ENCODE results near the gene HSPA2.

The HSPA2 gene

DNA sequence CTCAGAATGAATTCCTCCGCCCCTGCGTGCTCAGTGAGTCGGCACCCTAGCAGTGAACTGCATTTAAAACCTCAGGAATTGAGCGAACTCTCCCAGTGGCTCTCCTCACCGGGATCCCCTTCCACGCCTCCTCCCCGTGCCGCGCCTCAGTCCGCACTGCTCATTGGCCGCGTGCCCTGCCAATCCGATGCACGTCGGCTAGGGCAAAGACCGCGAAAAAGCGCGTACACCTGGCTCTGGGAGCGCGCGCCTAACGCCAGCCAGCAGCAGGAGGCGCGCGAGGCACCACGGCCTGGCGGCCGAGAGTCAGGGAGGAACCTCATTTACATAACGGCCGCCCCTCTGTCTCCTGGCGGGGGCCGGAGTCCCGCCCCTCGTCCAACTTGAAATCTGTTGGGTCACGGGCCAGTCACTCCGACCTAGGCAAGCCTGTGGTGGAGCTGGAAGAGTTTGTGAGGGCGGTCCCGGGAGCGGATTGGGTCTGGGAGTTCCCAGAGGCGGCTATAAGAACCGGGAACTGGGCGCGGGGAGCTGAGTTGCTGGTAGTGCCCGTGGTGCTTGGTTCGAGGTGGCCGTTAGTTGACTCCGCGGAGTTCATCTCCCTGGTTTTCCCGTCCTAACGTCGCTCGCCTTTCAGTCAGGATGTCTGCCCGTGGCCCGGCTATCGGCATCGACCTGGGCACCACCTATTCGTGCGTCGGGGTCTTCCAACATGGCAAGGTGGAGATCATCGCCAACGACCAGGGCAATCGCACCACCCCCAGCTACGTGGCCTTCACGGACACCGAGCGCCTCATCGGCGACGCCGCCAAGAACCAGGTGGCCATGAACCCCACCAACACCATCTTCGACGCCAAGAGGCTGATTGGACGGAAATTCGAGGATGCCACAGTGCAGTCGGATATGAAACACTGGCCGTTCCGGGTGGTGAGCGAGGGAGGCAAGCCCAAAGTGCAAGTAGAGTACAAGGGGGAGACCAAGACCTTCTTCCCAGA lies at the start of gene HSPA2:
Gene HSPA2 (plus strand): TSS at position 534 of the 995 bp plus-strand sequence. CDS start 109 bp downstream, at position 643.
- H3K36me3 Mint-ChIP-seq (ENCODE audit: low read depth): peaks cover 24% of the 10 kb centered on the region
- H3K9me3 Mint-ChIP-seq: peaks cover 18% of the 10 kb centered on the region
- peaks cover 52% of the 10 kb centered on the region for H3K27me3 Mint-ChIP-seq (ENCODE audit: low read depth)
- peaks cover 34% of the 10 kb centered on the region for H3K4me1 Mint-ChIP-seq (ENCODE audit: low read depth)
- peak within 1 kb of the TSS; percentile 96 for H3K4me3 Mint-ChIP-seq
- H3K27ac Mint-ChIP-seq: peak within 1 kb of the TSS; percentile 92

DNA sequence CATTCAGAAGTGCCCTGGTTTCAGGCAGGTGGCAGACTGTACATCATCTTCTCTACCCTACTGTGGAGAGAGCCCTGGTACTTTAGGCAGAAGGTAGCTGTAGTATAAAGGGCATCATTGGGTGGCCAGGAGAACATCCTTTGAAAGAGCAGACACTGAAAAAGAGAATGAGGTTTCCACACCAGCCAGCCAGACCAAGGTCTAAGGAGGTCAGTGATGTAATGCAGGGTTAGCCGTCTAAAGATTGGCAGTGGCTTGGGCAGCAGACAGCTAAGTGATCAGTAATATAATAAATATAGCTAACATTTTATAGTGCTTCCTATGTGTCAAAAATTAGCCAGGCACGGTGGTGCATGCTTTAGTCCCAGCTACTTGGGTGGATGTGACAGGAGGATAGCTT lies 48.9 kb upstream of the HSPA2 start:
- no peak overlapping the region for H3K4me3 Mint-ChIP-seq
- peaks cover 45% of the 10 kb centered on the region for H3K36me3 Mint-ChIP-seq (ENCODE audit: low read depth)
- no peaks in the 10 kb centered on the region for H3K27me3 Mint-ChIP-seq (ENCODE audit: low read depth)
- peaks cover 29% of the 10 kb centered on the region for H3K4me1 Mint-ChIP-seq (ENCODE audit: low read depth)
- peak overlapping the region; percentile 26 for H3K27ac Mint-ChIP-seq
- no peaks in the 10 kb centered on the region for H3K9me3 Mint-ChIP-seq

DNA sequence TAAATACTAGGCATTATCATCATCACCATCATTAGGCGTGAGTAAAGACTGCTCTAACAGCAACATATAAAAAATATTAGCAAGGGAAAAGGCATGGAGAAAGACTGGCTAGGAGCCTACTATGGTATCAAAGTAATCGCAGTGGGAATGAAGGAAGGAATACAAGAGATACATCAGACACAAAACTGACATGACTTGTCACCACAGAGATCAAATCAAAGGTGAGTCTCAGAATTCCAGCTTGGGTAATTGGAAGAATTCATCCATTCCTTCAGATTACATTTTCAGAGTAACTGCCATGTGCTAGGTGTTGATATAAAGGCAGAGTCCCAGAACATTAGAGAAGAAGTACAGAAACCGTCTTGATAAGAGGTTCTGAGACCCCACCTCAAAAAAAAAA lies 47.1 kb upstream of the HSPA2 start:
- Mint-ChIP-seq H3K4me1 (ENCODE audit: low read depth) (peaks cover 36% of the 10 kb centered on the region), H3K36me3 (ENCODE audit: low read depth) (peaks cover 38% of the 10 kb centered on the region), H3K27me3 (ENCODE audit: low read depth) (no peaks in the 10 kb centered on the region), H3K9me3 (no peaks in the 10 kb centered on the region), H3K27ac (no peak overlapping the region), H3K4me3 (no peak overlapping the region)

DNA sequence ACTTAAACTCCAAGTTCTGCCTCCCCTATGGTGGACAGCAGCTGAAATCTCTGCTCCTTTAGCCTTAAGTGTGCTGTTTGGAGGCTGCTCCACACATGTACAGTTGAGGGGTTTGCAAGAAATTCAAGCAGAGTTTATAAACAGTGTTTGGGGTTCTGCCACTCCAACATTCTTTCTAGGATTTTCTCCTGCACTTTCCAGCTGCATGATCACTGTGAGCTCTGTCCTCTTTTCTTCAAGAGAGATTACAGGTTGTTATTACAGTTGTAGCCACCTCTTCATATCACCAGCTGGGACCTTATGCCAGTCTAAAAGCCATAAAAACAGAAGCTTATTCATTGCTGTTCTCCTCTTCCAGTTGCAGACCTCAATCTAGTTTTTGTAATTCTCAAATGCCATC lies 45.3 kb upstream of the HSPA2 start:
- peaks cover 39% of the 10 kb centered on the region for H3K36me3 Mint-ChIP-seq (ENCODE audit: low read depth)
- peaks cover 43% of the 10 kb centered on the region for H3K4me1 Mint-ChIP-seq (ENCODE audit: low read depth)

DNA sequence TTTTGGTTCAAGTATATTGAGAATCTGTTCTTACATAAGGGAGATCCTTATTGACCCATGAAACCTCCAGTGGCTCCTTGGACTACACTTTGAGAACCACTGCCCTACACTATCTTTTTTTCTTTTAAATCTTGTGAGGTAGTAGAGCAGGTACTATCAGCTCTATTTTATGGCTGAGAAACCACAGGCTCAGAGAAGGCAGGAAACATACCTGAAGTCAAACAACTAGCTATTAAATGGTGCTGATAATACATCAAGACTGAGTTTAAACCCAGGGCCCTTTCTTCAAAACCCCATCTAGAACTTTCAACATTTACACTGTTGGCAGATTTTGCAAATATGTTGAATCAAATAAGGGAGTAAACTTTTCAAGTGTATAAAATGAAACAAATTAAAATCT lies 43.8 kb upstream of the HSPA2 start:
- Mint-ChIP-seq H3K4me3 (no peak overlapping the region), H3K27ac (peak overlapping the region; percentile 26), H3K4me1 (ENCODE audit: low read depth) (peaks cover 38% of the 10 kb centered on the region), H3K9me3 (no peaks in the 10 kb centered on the region), H3K27me3 (ENCODE audit: low read depth) (no peaks in the 10 kb centered on the region), H3K36me3 (ENCODE audit: low read depth) (peaks cover 30% of the 10 kb centered on the region)

More for the DNA sequence above, 45.3 kb upstream of the HSPA2 start:
- no peaks in the 10 kb centered on the region for H3K9me3 Mint-ChIP-seq
- H3K4me3 Mint-ChIP-seq: no peak overlapping the region
- H3K27ac Mint-ChIP-seq: no peak overlapping the region
- H3K27me3 Mint-ChIP-seq (ENCODE audit: low read depth): no peaks in the 10 kb centered on the region

DNA sequence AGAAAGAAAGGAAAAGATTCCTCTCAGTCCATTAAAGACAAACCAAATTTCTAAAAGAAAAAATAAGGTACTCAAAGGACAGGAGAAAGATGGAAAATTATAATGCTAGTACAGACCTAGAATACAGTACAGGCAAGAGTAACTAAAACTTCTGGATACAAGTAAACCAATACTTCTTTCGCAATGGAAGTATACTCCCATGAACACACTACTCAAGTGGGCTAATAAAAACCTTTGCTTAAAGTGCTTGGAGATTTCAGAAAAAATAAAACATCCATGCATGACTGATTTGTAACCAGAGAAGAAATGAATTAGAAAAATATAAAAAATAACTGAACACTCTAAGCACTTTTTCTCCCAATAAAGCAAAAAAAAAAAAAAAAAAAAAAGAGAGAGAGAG lies 40.5 kb upstream of the HSPA2 start:
- H3K4me3 Mint-ChIP-seq: peak overlapping the region; percentile 45
- H3K9me3 Mint-ChIP-seq: no peaks in the 10 kb centered on the region
- H3K36me3 Mint-ChIP-seq (ENCODE audit: low read depth): peaks cover 29% of the 10 kb centered on the region
- H3K27me3 Mint-ChIP-seq (ENCODE audit: low read depth): no peaks in the 10 kb centered on the region
- peak overlapping the region; percentile 63 for H3K27ac Mint-ChIP-seq
- H3K4me1 Mint-ChIP-seq (ENCODE audit: low read depth): peaks cover 40% of the 10 kb centered on the region

DNA sequence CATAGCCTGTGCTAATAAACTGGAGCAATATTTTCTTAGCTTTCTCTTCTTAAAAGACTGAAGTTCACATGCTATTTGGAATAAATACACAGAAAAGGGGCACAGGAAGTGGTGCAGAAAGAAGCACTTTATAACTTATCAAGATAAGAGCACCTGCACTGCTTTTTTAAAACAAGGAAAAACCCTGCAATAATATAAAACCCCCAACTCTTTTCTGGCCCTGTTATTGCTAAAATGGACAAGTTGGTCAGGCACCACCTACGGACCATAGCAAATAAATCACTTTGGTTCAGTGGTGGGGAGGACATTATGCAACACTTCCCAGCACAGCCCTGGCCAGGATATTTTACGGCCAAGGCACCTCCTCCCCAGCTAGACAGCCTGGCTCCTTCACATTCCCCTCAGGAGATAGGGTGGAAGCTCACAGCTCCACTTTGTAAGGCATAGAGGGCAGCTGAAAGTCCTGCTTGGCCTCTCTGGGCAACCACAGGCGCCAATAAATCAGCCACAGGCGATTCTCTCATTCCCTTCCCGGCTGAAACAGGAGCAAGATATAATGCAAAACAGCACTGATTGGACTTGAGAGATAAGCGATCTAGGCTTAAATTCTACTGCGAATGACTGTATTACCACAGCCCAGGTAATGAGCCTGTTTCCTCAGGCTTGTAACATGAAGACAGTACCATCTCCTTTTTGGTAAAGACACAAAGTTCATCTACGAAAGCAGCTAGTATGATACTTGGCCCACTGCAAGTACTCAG lies 39.0 kb upstream of the HSPA2 start:
- peak overlapping the region; percentile 100 for H3K27ac Mint-ChIP-seq
- H3K4me1 Mint-ChIP-seq (ENCODE audit: low read depth): peaks cover 45% of the 10 kb centered on the region
- H3K27me3 Mint-ChIP-seq (ENCODE audit: low read depth): no peaks in the 10 kb centered on the region
- H3K36me3 Mint-ChIP-seq (ENCODE audit: low read depth): peaks cover 34% of the 10 kb centered on the region
- H3K9me3 Mint-ChIP-seq: no peaks in the 10 kb centered on the region
- peak overlapping the region; percentile 100 for H3K4me3 Mint-ChIP-seq

DNA sequence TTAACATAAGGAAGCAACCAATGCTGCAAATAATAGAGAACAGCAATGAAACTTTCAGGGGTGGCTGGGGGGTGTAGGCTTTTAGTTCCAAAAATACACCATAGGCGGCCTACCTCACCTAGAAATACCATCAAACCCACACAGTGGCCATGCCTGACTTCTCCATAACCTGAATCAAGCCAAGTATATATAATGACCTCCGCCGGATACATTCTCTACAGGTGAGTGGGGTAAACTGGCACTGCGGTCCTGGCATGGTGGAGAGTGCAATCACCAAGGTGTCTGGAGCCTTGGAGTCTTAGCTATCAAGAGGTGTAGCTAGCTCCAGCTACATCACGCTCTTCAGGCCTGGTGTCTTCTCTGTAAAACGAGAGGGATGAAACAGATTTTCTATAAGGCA lies 38.1 kb upstream of the HSPA2 start:
- Mint-ChIP-seq H3K4me1 (ENCODE audit: low read depth) (peaks cover 49% of the 10 kb centered on the region), H3K36me3 (ENCODE audit: low read depth) (peaks cover 34% of the 10 kb centered on the region)

DNA sequence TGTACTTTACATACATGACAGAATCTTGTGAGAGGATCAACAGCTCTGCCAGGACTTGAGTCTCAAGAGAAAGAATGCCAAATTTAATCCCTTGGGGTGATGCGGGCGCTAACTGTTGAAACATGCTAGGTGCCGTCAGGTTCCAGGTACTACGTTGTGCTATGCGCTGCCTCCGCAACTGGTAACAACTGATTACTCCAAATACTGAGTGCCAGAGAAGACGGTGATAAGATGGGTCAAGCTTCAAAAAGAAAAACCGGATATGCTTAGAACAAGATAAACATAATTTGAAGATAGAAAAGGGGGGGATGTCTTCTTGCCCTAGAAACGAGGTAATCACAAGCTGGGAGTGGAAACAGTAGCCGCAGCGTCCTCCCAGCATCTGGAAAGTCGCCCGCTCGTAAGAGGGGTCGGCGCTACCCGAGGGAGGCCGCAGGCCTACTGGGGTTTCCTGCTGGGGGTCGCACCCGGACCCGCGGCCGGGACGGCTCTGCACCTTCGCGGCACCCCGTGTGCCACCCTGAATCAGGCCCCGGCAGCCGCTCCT lies 37.6 kb upstream of the HSPA2 start:
- peaks cover 31% of the 10 kb centered on the region for H3K36me3 Mint-ChIP-seq (ENCODE audit: low read depth)
- H3K4me3 Mint-ChIP-seq: peak overlapping the region; percentile 100
- H3K27ac Mint-ChIP-seq: peak overlapping the region; percentile 100
- peaks cover 50% of the 10 kb centered on the region for H3K4me1 Mint-ChIP-seq (ENCODE audit: low read depth)
- H3K9me3 Mint-ChIP-seq: no peaks in the 10 kb centered on the region
- H3K27me3 Mint-ChIP-seq (ENCODE audit: low read depth): no peaks in the 10 kb centered on the region

More for the DNA sequence above, 38.1 kb upstream of the HSPA2 start:
- H3K9me3 Mint-ChIP-seq: no peaks in the 10 kb centered on the region
- no peaks in the 10 kb centered on the region for H3K27me3 Mint-ChIP-seq (ENCODE audit: low read depth)
- H3K4me3 Mint-ChIP-seq: peak overlapping the region; percentile 100
- peak overlapping the region; percentile 100 for H3K27ac Mint-ChIP-seq

DNA sequence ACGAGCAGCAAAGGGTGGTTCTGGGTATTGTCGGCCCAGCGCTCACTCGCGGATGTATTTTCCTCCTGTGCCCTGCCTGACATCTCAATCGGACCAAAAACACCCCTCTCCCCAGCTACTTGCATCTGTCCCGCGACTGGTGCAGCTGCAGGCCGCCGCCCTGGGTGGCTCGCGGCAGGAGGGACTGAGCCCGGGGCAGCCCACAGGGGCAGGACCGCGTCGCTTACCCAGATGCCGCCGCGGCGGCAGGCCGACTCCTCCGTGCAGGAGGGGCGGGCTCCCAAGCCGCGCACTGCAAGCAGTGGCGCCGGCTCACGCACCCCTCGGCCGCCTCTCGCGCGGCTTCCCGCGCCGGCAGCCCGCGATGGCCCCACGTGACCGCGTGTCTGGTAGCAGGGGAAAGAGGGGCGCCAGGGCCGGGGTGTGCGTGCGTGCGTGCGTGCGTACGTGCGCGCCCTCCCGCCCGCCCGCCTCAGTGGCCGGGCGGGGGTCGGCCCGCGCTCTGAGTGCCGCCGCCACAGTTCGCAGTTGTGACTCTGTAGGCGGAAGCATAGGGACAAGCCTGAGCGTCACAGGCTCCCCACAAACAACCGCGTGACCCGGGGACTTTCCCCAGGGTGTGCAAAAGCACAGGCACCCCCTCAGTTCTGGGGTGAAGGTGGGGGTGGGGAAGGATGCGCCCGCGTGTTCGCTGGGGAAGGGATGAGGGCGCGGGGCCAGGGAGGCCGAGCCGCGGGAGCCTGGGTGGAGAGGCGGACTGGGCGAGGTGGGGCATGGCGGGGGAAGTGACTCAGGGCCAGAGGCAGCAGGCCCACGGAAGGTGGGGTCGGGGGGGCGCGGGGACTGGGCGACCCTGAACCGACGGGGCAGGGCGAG lies 36.9 kb upstream of the HSPA2 start, which contains the start of gene ZBTB25:
Gene ZBTB25 (minus strand): TSS at position 405 of the 876 bp plus-strand sequence. CDS start 13,305 bp downstream, outside the sequence.
- Mint-ChIP-seq H3K36me3 (ENCODE audit: low read depth) (peaks cover 31% of the 10 kb centered on the region), H3K4me3 (peak within 1 kb of the TSS; percentile 100), H3K27me3 (ENCODE audit: low read depth) (no peaks in the 10 kb centered on the region), H3K27ac (peak within 1 kb of the TSS; percentile 100), H3K9me3 (no peaks in the 10 kb centered on the region), H3K4me1 (ENCODE audit: low read depth) (peaks cover 54% of the 10 kb centered on the region)

DNA sequence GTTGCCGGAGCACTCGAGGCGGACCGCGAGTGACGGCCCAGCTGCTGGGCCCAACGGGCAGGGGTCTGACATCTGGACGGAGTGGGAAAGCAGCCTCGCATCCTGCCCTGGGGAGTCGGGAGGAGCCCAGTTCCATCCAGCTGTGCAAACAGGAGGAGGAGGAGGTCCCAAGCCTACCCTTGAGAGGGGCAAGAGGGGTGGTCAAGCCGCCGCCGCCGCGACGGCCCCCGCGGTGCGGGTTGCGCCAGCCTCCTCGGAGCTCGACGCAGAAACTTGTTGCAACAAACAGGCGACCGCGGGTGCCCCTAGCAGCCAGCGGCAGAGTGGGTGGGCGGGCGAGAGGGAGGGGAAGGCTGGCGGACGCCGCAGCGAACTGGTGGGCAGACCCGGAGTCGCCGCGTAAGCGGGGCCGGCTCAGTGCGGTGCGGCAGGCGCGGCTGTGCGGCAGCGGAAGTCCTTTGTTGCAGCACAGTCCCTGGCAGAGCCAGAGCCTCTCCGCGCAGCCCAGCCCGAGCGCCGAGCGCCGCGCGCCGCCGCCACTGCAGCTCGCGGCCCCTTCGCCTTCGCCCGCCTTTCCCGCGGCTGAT lies 36.1 kb upstream of the HSPA2 start, which contains the start of gene ZBTB1:
Gene ZBTB1 (plus strand): TSS at position 461 of the 587 bp plus-strand sequence. CDS start 16,735 bp downstream, outside the sequence.
- peak within 1 kb of the TSS; percentile 100 for H3K27ac Mint-ChIP-seq
- no peaks in the 10 kb centered on the region for H3K27me3 Mint-ChIP-seq (ENCODE audit: low read depth)
- peaks cover 31% of the 10 kb centered on the region for H3K36me3 Mint-ChIP-seq (ENCODE audit: low read depth)
- H3K4me3 Mint-ChIP-seq: peak within 1 kb of the TSS; percentile 100
- peaks cover 61% of the 10 kb centered on the region for H3K4me1 Mint-ChIP-seq (ENCODE audit: low read depth)
- no peaks in the 10 kb centered on the region for H3K9me3 Mint-ChIP-seq

DNA sequence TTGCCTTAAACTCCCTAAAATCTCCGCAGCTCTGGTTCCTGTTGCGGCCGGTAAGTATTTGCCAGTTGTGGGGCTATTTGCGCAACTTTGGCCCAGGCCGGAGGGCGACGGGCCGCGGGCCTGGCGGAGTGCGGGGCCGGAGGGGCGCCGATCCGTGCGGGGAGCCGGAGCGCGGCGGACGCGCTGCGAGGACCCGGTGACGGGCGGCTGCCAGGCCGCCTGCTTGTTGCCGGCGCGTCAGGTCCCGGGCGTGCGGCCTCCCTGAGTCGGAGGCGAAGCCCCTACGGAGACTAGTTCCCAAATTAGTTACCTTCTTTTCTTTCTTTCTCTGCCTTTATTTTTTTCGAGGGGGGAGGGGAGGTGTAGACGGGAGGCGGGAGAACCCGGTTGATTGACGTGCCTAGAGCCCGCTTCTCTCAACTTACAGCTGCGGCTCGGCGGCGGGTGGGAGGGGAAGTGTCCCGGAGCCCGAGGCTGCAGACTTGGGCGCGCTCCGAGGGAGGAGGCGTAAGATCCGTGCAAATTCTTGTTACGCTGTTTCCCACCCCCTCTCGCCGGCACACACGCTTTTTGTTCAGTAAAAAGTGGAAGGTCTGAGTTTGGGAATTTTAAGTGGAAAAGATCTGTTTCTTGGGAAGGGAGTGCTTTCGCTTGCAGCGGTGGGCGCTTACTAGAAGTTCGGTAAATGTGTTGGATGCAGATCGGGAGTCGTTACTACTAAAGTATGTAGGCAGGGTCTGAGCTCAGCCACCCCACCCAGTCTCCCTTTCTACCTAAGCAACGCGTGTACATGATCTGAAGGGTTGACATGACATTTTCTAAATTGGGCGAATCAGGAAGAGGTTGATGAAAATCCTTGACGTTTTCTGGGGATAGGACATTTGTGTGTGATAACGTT lies 35.4 kb upstream of the HSPA2 start:
- Mint-ChIP-seq H3K36me3 (ENCODE audit: low read depth) (peaks cover 26% of the 10 kb centered on the region), H3K9me3 (no peaks in the 10 kb centered on the region), H3K4me1 (ENCODE audit: low read depth) (peaks cover 58% of the 10 kb centered on the region), H3K4me3 (peak overlapping the region; percentile 100), H3K27ac (peak overlapping the region; percentile 100), H3K27me3 (ENCODE audit: low read depth) (no peaks in the 10 kb centered on the region)

Measured in T-helper 1 cell treated with Interleukin-12 subunit alpha and Interleukin-12 subunit beta and Interleukin-4 antibody, amounts not matched to agents 30 μg/mL and 1 μg/mL, for 36 hours (primary cell).